HG03175 (cell line): Measurements from ENCODE around the gene FGGY.
A peak's percentile ranks its signal among the peaks of the same experiment; 100 is the strongest.

Experiments
- ATAC-seq: cut with Tn5 transposase; IDR thresholded peaks from one replicate; pipeline ENCODE4 v1.9.1; 2021; ENCODE audit warnings: mild to moderate bottlenecking, moderate library complexity; ENCODE audit not compliant: unreplicated experiment

The FGGY gene

DNA sequence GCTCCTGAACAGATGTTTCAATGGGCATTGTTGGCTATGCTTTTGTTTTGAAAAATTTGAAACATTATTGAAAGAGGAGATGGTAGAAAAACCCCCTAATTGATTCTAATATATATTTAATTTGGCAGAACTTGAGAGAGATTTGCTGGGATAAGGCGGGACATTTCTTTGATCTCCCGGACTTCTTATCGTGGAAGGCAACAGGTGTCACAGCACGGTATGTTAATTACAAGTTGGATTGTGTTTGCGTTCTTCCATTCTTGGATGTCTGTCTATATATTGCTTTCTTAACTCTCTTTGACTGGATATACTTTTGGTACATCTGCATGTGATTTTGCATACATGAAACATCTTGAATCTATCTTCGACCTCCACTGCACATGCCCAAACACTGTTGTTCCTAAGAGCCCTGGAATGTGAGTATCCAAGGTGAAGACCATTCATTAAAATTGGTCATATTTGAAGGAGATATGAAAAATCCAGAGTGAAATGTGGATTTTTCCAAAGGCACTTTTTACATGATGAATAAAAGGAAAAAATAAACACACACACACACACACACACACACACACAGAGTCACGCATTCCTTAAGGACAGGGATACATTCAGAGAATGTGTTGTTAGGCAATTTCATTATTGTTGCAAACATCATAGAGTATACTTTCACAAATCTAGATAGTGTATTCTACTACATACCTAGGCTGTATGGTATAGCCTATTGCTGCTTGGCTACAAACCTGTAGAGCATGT is 81.9 kb downstream of the FGGY start:
- ATAC-seq, result no peak

DNA sequence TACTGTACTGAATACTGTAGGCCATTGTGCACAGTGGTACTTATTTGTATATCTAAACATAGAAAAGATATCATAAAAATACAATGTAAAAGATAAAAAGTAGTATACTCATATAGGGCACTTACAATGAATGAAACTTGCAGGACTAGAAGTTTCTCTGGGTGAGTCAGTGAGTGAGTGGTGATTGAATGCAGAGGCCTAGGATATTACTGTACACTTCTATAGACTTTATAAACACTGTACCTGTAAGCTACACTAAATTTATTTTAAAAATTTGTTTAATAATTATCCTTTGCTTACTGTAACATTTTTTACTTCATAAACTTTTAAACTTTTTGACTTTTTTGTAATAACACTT is 82.5 kb downstream of the FGGY start:
- no peak for ATAC-seq

DNA sequence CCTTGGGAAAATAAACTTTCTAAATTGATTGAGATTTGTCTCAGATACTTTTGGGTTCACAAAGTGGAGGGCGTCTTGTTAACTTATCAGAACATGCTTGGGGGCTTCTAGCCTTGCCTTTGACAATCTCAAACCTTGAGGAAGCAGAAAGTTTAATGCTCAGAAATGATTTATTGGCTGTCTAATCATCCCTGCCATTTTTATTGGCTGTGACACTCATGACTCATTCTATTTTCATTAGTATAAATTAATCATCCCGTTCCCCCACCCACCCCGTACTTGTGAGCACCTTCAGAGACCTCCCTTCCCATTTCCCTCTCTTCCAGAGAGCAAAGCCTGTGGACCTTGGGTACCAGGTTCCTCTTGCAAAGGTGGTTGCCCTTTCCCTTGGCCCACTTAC is 87.1 kb downstream of the FGGY start:
- no peak for ATAC-seq

- no peak for ATAC-seq
Measured at GRCh38 chr1:59384443-59384842, 87.5 kb downstream of the FGGY start.

DNA sequence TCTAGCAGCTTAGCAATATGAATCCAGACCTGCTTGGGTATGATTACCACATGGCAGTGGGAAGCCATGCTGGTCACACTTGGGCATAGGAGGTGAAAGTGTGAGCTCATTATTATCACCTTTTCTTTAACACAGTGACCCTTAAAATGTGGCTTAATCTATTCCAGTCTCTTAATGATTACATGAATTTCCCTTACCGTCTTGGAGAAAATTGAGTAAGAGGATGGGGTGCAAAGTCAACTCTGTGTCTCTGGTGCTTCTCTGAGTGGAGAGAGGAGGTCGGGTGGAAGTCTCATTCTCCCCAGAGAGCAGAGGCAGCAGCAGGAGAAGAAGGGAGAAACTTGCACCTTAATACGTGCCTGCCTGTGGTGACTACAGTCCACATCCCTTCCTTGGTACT is 91.3 kb downstream of the FGGY start:
- ATAC-seq, result no peak

GRCh38 chr1:59389847-59390246 is 93.0 kb downstream of the FGGY start:
- ATAC-seq, result no peak

GRCh38 chr1:59390307-59390706 is 93.4 kb downstream of the FGGY start:
- no peak for ATAC-seq

DNA sequence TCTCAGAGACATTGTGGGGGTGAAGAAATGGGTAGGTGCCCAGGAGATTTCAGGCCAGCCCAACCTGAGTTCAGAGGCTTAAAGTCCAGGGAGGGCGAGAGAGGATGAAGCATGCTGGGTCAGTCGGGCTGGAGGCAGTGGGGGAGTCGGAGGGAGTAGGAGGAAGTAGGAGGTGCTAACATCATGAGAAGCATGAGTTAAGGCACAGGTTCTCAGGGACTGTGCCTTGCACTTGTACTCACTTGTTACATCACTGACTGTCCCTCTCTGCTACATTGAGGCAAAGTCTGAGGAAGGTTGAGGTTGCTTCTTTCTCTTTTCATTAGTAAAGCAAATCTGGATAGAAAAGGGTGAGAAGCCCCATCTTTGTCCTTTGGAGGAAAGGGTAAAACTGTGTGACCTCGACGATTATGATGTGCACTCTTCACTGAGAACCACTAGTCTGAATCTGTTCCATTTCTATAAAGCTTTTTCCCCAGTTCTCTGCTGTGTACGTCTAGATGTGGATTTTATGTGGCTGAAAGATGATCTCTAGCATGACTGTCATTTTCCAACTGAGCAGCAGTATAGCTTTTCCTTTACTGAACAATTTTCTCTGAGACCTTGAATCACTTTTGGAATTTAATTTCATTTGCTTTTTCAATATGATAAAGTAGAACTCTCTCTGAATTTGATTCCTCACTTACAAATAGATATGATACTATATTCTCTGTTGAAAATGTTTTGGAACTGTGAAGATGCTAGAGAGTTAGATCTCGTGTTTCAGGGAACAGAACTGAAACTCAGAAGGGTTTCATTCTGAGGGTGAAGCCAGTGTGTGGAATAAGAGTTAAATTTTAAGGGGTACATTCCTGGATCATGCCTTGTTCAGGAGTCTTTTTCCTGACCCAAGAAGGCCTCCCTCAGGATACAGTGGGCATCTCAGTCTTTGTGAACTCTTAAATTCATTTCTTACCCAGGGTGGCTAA is 94.6 kb downstream of the FGGY start:
- peak; percentile 51 for ATAC-seq

DNA sequence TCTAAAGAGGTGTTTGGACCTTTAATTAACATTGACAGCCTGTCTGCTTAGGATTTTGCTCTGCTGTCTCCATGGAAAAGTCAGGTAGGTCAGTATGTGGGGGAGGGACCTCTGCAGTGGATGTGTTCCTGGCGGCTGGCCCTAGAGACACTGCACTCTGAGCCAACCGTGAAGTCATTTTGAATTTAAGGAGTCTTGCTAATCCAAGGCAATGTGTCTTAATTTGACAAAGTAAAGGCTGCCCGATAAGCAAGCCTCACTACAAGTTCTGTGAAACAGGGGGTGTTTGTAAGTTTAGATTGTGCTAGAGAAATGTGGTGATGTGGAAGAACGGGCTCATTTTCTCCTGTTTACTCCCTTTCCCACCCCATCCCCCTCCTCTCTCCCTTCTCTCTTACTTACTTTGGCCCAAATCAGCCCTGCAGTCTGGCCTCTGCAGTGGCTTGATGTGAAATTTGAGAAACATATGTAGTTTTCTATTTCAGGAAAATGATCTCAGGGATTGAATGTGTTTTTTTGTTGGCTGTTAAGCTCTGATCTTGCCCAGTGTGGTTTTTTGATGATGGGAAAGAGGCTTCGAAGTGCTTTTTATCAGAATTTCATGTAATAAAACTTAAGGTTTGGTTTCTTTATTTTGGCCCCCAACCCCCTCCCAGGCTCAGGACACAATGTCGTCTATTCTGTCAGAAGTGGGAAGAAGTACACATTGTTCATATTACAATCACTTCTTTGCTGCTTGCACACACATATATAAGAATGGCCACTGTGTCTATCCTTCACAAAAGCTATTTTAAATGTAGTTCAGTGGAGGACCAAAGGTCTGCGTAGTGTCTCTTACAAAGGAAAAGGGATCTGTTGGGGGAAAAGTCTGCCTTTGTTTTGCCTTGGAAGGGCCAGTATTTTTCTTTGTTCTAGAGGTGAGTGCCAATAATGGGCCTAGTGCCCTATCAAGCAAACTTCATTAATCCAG is 96.6 kb downstream of the FGGY start:
- ATAC-seq, result no peak

- no peak for ATAC-seq
Measured at GRCh38 chr1:59394706-59395425, 98.0 kb downstream of the FGGY start.

DNA sequence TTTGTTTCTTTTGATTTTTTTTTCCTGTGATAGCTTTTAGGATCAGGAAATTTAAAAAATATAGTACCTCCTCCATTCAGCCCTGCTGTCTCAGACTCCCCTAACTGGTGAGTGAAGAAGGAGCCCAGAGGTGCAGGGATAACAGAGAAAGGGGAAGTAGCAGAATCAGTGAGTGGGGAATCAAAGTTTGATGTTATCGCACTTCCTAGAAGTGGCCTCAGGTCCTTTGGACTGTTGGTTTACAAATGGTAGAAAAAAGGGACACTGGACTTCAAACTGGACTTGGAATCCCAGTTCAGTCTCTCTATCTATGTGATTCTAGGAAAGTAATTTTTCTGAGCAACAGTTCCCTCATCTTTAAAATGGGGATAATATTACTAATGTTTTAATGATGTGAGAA is 99.5 kb downstream of the FGGY start:
- ATAC-seq, result no peak

DNA sequence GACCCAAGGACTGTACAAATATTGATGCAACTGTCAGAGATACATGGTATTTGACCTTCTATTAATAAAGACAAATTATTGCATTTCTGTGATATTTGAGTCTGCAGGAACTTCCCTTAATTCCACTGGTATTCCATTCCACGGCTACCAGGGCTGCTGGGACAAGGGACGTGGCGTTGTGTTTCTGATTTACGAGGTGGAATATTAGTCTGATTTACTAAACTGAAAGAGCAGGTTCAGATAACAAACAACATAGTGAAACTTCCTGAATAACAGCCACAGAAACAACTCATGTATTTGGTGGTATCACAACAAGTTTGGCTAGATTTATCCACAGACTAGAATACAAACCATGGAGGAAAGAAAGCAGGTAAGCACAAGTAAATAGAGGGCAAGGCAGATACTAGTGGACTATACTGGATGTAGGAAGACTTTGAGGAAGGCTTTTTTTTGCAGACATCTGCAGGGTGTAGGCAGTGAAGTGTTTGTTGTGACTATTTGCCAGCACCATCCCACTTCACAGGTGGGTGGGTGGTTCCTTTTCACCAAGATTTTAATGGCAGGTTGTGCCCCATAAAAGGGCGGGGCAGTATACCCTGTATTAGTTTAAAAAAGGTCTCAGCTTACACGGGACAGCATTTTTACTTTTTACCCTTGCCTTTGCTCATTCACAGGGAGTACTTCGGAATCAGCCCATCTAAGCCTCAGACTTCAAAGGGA is 100.4 kb downstream of the FGGY start:
- no peak for ATAC-seq

- ATAC-seq, result no peak
Measured at GRCh38 chr1:59399642-59400041, 102.7 kb downstream of the FGGY start.

- ATAC-seq, result no peak
Measured at GRCh38 chr1:59401581-59401980, 104.7 kb downstream of the FGGY start.

- no peak for ATAC-seq
Measured at GRCh38 chr1:59404796-59405195, 107.9 kb downstream of the FGGY start.

DNA sequence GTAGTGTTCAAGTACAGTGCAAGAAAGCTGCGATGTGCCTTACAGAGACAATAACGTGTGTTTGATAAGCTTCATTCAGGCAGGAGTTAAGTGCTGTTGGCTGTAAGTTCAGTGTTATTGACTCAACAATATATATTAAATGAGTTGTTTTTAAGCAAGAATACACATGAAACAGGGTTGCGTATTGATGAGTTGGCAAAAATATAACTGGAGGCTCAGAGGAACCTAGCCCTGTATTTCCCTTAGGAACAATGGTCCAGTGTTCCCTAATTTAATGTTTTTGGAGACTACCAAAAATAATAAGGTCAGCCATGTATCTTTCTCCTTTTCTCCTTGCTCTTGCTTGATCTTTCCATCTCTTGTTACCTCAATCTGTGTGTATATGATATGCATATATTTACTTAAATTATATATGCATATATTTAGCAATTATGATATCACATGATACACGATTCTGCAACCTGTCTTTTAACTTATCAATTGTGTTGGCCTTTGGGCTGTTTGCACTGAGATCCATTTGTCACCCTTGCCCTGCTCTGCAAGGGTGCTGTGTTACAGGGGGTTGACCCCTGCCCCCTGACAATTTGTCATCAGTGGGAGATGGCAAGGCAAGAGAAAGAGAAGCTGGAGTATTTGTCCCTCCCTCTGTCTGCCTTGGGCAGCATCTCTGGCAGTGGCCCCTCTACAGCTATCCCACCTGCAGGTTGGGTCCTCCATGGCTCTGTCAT is 109.7 kb downstream of the FGGY start:
- no peak for ATAC-seq

GRCh38 chr1:59408608-59409240 is 111.8 kb downstream of the FGGY start:
- no peak for ATAC-seq

DNA sequence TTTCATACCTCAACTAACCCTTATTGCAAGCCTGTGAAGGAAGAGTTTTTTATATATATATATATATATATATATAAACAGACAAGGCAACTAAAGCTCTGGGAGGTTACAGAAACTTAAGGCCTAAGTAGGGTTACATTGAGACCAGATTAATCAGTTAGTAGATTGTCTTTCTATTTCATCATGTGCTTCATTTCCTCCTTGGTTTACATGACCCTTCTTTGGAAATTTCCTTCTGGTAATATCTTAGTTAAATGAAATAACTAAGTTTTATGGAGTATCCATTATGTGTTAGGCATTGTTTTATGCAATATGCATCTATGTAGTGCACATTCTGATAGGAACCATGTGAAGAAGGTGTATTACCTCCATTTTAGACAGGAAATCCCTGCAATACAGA is 112.7 kb downstream of the FGGY start:
- no peak for ATAC-seq

DNA sequence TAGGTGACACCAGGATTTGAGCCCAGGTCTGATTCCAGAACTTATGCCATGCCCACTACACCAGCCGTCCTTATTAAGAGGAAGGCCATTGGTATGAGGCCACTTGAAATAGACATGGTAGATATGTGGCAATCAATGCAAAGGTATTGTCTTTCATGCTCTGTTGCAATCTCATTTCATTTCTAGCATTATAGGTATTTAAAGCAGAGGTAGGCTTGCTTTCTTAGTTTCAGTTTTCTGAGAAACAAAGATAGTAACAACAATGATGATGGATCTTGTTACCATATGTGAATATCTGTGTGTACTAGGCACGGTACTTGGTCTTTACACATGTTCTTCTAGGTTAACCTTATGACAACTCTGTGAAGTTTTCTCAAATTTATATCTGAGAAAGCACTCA is 113.1 kb downstream of the FGGY start:
- no peak for ATAC-seq
